ENCODE measurements around the gene EN1.

The EN1 gene

DNA sequence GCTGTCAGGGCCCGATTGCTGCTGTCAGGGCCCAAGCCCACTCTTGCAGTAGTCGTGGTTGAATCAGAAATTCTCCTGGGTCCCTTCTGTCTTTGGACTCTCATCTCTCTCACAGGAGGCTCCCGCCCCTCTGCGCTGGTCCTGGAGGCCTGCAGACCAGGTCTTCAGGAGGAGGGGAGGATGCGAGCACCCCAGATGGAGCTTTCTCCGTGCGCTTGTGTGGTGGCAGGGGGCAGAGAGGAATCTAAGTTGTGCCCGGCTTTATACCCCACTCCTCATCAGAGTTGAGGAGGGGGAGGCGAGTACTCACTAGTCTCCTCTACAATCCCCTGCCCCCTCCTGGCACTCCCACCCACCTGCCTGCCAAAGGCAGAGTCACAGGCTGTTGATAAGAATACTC is 10.4 kb downstream of the EN1 start:
- no peak for TF ChIP-seq CTCF (IDR thresholded peaks at IDR 0.05; ENCODE audit: low read depth, low read length)
- peaks cover 100% of the 10 kb centered on the region for H3K27me3 ChIP-seq (ENCODE audit: insufficient read depth, low read depth, severe bottlenecking)

GRCh38 chr2:118836411-118836930 is 11.0 kb downstream of the EN1 start:
- Histone ChIP-seq H3K36me3 (no peaks in the 10 kb centered on the region), H3K4me3 (ENCODE audit: low read depth, low read length) (no peak overlapping the region), H3K9me3 (ENCODE audit: severe bottlenecking) (no peaks in the 10 kb centered on the region), H3K27me3 (ENCODE audit: insufficient read depth, low read depth, severe bottlenecking) (peaks cover 100% of the 10 kb centered on the region), H3K27ac (no peak overlapping the region)
- DNase-seq: no peak
- no peak for TF ChIP-seq CTCF (IDR thresholded peaks at IDR 0.05; ENCODE audit: low read depth, low read length)

More for the DNA sequence above, 10.4 kb downstream of the EN1 start:
- H3K27ac ChIP-seq: no peak overlapping the region
- H3K36me3 ChIP-seq: no peaks in the 10 kb centered on the region
- peaks cover 4% of the 10 kb centered on the region for H3K9me3 ChIP-seq (ENCODE audit: severe bottlenecking)
- no peak overlapping the region for H3K4me3 ChIP-seq (ENCODE audit: low read depth, low read length)
- no peak for DNase-seq

DNA sequence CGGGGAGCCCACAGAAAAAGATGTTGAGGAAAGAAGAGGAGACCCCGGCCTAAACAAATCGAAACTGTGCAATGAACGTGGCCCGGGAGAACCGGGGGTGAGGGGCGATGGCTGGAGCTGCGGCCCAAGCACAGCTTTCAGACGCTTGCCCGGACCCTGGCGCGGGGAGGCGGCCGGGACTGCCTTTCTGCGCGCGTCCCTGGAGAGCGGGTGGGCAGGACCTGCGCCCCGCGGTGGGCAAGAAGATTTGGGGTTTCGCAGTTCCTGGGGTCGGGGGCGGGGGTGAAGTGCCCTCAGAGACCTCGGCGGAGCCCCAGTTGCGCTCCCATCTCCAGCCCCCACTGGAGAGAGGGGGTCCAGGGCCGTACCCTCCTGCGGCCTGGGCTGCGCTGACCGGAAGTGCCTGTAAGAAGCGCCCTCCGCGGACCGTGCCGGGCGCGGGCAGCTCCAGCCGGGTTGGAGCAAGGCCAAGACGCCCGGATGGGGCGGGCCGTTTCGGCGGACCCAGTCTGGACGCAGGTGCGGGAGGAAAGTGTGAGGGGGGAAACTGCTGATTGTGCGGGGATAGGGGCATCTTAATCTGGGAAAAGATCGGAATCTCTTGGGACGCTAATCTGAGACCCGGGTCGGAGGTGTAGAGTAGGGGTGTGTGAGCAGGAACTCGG is 11.6 kb downstream of the EN1 start:
- peaks cover 100% of the 10 kb centered on the region for H3K27me3 ChIP-seq (ENCODE audit: insufficient read depth, low read depth, severe bottlenecking)
- no peaks in the 10 kb centered on the region for H3K9me3 ChIP-seq (ENCODE audit: severe bottlenecking)
- no peak overlapping the region for H3K27ac ChIP-seq
- H3K4me3 ChIP-seq (ENCODE audit: low read depth, low read length): peak overlapping the region; percentile 2; the same call in 1 of the 2 replicates
- no peak for TF ChIP-seq CTCF (IDR thresholded peaks at IDR 0.05; ENCODE audit: low read depth, low read length)
- H3K36me3 ChIP-seq: no peaks in the 10 kb centered on the region
- no peak for DNase-seq

GRCh38 chr2:118834901-118835745 is 12.3 kb downstream of the EN1 start:
- Histone ChIP-seq H3K4me3 (ENCODE audit: low read depth, low read length) (peak overlapping the region; percentile 2; the same call in 1 of the 2 replicates), H3K27me3 (ENCODE audit: insufficient read depth, low read depth, severe bottlenecking) (peaks cover 100% of the 10 kb centered on the region), H3K27ac (no peak overlapping the region), H3K36me3 (no peaks in the 10 kb centered on the region), H3K9me3 (ENCODE audit: severe bottlenecking) (no peaks in the 10 kb centered on the region)
- DNase-seq: no peak
- no peak for TF ChIP-seq CTCF (IDR thresholded peaks at IDR 0.05; ENCODE audit: low read depth, low read length)

DNA sequence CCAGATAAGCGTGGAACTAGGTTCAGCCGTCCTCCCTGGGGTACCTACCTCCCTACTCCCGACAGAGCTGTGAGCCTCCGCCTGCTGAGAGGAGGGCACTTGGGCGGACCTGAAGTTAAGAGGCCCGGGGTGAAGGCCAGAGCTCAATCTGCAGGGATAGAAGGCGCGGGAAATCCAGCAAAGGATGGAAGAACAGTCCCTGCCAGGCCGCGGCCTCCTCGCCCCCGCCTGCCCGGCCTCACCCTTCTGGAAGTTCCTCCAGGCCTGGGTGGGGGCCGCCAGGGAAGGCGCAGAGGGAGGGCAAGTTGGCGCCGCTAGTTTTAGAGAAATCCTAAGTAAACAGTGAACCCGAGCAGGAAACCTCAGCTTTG is 13.0 kb downstream of the EN1 start:
- no peaks in the 10 kb centered on the region for H3K9me3 ChIP-seq (ENCODE audit: severe bottlenecking)
- no peaks in the 10 kb centered on the region for H3K36me3 ChIP-seq
- DNase-seq: no peak
- H3K4me3 ChIP-seq (ENCODE audit: low read depth, low read length): no peak overlapping the region
- no peak overlapping the region for H3K27ac ChIP-seq
- TF ChIP-seq CTCF (IDR thresholded peaks at IDR 0.05; ENCODE audit: low read depth, low read length): no peak
- H3K27me3 ChIP-seq (ENCODE audit: insufficient read depth, low read depth, severe bottlenecking): peaks cover 96% of the 10 kb centered on the region
